Measurements from ENCODE around the gene SPEM3. TPM values are rescaled to one million over a fixed set of nuclear protein-coding genes. Genes with fewer than 3 reads are reported as not detected.

The SPEM3 gene
- total and polyA plus RNA-seq, 8 donors: not detected

DNA sequence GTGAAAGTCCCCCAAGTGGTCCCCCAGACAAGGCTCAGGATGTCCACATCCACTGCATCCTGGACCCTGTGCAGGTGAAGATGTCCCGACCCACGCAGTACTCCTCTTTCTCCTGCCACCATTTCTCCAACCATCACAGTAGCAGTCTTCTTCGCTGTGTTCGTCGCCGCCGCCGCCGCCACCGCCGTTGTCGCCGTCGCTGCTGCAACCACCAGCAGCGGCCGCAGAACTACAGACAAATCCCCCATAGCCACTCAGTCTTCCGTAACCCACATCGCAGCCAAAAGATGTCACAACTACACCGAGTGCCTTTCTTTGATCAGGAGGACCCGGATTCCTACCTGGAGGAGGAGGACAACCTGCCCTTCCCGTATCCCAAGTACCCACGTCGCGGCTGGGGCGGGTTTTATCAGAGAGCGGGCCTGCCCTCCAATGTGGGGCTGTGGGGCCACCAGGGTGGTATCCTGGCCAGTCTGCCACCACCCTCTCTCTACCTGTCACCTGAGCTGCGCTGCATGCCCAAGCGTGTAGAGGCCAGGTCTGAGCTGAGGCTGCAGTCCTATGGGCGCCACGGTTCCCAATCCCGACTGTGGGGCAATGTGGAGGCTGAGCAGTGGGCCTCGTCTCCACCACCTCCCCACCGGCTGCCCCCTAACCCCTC lies 2.3 kb upstream of the SPEM3 start:
- H3K36me3 ChIP-seq: no peaks in the 10 kb centered on the region
- no peak overlapping the region for H3K27ac ChIP-seq
- DNase-seq: peak in 1 of 4 donors; percentile 65
- H3K9me3 ChIP-seq: no peaks in the 10 kb centered on the region
- TF ChIP-seq CTCF (IDR thresholded peaks at IDR 0.05): no peak
- no peak overlapping the region for H3K4me3 ChIP-seq
- intact Hi-C loops (cut with DNase I): no loop called here
- no peak for ATAC-seq
- no peaks in the 10 kb centered on the region for H3K27me3 ChIP-seq
- H3K4me1 ChIP-seq: no peaks in the 10 kb centered on the region

DNA sequence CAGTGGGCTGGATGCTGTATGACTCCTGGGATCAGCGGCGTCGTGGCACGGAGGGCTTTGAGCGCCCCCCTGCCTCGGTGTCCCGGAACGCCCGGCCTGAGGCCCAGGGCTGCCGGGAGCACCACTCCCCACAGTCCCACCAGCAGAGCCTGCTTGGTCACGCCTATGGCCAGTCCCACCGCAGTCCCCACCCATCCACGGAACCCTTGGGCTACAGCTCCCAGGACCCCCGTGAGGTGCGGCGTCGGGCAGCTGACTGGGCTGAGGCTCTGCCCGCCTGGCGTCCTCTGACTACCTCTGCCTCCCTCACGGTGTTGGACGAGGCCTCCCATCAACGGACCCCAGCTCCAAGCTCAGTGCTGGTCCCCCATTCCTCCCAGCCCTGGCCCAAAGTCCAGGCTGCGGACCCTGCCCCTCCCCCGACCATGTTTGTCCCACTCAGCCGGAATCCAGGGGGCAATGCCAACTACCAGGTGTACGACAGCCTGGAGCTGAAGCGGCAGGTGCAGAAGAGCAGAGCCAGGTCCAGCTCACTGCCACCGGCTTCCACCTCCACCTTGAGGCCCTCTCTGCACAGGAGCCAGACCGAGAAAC lies 1.7 kb upstream of the SPEM3 start:
- H3K4me3 ChIP-seq: no peak overlapping the region
- TF ChIP-seq CTCF (IDR thresholded peaks at IDR 0.05): no peak
- intact Hi-C loops (cut with DNase I): no loop called here
- H3K27ac ChIP-seq: no peak overlapping the region
- no peaks in the 10 kb centered on the region for H3K27me3 ChIP-seq
- ATAC-seq (no peak), DNase-seq (peak in 1 of 4 donors; percentile 41)
- no peaks in the 10 kb centered on the region for H3K9me3 ChIP-seq
- no peaks in the 10 kb centered on the region for H3K4me1 ChIP-seq
- H3K36me3 ChIP-seq: no peaks in the 10 kb centered on the region

DNA sequence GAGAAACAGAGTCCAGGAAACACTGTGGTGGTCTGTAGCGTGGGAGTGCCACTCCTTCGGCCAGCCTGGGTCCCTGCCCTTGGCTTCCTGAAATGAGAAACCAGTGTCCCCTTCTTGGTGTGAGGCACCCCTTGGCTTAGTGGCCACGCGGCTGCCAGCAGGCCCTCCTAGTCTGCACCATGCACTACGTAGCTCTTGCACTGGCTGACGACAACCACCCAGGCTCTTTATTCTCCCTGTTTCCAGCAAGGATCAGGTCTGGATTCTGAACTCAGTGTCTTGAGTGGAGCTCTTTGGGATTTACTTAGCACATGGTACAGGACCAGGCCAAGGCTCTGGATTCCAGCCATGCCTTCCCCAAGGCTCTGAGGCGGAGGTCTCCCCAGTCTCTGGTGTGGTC lies 1.1 kb upstream of the SPEM3 start:
- Histone ChIP-seq H3K27me3 (no peaks in the 10 kb centered on the region), H3K4me1 (no peaks in the 10 kb centered on the region), H3K4me3 (no peak overlapping the region), H3K9me3 (no peaks in the 10 kb centered on the region), H3K27ac (no peak overlapping the region), H3K36me3 (no peaks in the 10 kb centered on the region)
- no peak for DNase-seq
- ATAC-seq: no peak
- intact Hi-C loops (cut with DNase I): no loop called here
- no peak for TF ChIP-seq CTCF (IDR thresholded peaks at IDR 0.05)

GRCh38 chr17:7429722-7430121 lies 1.1 kb downstream of the SPEM3 start:
- DNase-seq: peak in 1 of 4 donors; percentile 74
- H3K4me3 ChIP-seq: no peak overlapping the region
- H3K27ac ChIP-seq: no peak overlapping the region
- ATAC-seq: no peak
- H3K27me3 ChIP-seq: no peaks in the 10 kb centered on the region
- intact Hi-C loops (cut with DNase I): loop anchor here in 1 of 2 donors (10.0 kb wide), 1 partner anchor 75 kb away; the partner anchor contains the start of genes KCTD11 and TMEM95
- no peaks in the 10 kb centered on the region for H3K9me3 ChIP-seq
- no peaks in the 10 kb centered on the region for H3K36me3 ChIP-seq
- peaks cover 0 to 2% of the 10 kb centered on the region in 2 donors for H3K4me1 ChIP-seq
- no peak for TF ChIP-seq CTCF (IDR thresholded peaks at IDR 0.05)

DNA sequence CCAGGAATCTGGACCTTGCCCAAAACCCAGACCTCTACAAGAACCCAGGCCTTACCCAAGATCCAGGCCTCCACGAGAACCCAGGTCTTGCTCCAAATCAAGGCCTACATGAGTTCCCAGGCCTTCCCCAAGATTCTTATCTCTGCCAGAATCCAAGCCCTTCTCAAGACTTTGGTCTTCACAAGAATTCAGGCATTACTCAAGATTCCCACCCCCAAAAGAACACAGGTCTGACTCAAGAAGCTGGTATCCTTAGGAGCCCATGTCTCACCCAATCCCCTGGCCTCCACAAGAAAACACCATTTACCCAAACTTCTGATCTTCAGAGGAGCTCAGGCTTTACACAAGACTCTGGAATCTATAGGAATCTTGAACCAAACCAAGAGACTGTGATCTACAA lies 2.6 kb downstream of the SPEM3 start:
- Histone ChIP-seq H3K27ac (no peak overlapping the region), H3K27me3 (no peaks in the 10 kb centered on the region), H3K4me3 (no peak overlapping the region), H3K4me1 (peaks cover 1 to 13% of the 10 kb centered on the region in 2 donors), H3K36me3 (no peaks in the 10 kb centered on the region), H3K9me3 (no peaks in the 10 kb centered on the region)
- DNase-seq (no peak), ATAC-seq (no peak)
- intact Hi-C loops (cut with DNase I): loop anchor here in 1 of 2 donors (10.0 kb wide), 1 partner anchor 76 kb away; the partner anchor contains the start of genes KCTD11 and TMEM95
- no peak for TF ChIP-seq CTCF (IDR thresholded peaks at IDR 0.05)

All from left lung (tissue), 10 donors.